GM12872 (cell line): ENCODE results near the gene ATP5F1E.

ENCODE experiments used
- TF ChIP-seq, protein P1 (sequence below): IDR thresholded peaks from 3 replicates; pipeline ENCODE4 v1.5.1; 2011; ENCODE audit warnings: low read depth, mild to moderate bottlenecking, low read length, moderate library complexity; ENCODE audit not compliant: insufficient read depth

ATP5F1E gene

DNA sequence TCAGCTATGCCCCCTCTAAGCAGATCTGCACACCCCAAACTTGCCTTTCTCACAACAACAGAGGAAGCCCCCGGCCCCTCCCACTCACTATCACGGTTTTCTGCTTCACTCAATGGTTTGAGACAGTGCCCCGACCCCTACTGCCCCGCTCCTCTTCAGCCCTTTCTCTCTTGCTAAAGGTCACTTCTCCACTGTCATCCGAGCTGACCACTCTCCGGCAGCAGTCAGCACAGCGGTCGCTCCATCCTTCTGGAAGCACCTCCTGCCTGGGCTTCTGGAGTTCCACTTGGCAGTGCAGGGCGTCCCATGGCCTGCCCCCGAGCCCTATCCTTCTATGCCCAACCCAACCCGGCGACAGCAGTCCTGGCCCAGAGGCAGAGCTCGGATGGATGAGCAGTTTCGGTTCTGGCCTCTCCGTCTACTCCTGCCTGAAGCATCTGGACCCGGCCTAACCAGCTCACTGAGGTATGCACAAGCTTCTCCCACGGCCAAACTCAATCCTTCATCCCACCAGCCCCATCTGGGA, 29.2 kb downstream of the ATP5F1E start:
- TF ChIP-seq, protein P1, sequence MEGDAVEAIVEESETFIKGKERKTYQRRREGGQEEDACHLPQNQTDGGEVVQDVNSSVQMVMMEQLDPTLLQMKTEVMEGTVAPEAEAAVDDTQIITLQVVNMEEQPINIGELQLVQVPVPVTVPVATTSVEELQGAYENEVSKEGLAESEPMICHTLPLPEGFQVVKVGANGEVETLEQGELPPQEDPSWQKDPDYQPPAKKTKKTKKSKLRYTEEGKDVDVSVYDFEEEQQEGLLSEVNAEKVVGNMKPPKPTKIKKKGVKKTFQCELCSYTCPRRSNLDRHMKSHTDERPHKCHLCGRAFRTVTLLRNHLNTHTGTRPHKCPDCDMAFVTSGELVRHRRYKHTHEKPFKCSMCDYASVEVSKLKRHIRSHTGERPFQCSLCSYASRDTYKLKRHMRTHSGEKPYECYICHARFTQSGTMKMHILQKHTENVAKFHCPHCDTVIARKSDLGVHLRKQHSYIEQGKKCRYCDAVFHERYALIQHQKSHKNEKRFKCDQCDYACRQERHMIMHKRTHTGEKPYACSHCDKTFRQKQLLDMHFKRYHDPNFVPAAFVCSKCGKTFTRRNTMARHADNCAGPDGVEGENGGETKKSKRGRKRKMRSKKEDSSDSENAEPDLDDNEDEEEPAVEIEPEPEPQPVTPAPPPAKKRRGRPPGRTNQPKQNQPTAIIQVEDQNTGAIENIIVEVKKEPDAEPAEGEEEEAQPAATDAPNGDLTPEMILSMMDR, result no peak

DNA sequence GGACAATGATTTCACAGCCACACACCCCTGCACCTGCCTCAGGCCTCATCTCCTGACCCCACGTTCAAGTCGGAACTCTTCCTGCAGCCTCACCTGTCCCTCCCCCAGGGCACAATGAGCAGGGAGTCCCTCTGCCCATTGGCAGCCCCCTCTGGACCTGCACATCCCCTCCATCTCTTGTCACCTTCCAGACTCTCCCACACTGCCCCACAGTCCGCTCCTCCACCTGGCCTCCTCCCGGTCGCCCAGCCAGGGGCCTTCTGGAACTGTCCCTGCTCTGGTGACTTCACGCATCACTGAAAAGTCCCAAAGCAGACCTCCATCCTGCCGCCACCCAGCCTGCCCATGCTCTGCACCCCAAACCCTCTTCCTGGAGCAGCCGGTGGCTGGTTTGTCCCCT, 29.7 kb downstream of the ATP5F1E start:
- TF ChIP-seq, protein P1, result no peak

DNA sequence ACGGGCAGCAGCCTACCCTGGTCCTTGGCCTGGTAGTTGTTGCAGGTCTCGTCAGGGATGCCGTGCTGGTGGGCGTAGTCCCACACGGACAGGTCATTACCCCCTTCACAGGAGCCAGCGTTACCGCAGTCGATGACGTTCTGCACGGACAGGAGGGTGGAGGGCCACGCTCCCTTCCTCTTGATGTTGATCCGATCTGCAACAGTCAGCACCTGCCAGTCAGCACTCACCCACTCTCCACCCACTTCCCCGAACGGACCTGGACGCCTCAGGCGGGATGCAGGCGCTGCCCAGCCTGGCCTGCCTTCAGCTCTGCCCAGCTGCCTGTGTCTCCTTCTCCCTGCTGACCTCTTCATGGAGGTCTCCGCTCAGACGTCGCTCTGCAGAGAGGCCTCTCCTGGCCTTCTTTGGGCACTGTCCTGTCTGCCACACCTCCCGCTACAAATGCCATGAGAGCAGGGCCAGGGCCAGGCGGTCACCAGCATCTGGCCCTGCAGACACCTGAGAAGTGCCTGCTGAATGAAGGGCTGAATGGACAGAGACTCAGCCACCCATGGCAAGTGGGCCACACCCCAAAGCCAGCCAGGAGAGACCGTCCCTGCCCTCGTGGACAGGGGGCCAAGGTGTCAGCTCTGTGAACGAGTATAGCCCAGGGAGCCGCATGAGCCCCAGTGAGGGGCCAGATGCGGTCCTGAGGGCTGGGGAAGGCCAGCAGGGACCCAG, 30.5 kb downstream of the ATP5F1E start:
- TF ChIP-seq, protein P1, result no peak

DNA sequence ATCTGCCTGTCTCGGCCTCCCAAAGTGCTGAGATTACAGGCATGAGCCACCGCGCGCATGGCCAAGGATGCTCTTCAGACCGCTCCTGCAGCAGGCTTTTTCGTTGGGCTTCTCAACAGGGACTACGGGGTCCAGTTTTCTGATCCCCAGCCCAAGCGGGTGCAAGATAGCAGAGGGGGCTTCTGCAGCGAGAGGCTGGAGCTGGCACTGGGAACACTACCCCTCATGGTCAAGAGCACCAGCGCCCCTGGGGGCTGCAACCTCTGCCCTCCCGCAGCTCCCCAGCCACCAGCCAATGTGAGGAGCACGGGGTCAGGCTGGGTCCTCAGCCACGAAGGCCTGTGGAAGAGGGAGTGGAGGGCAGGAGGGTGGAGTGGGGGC, 31.1 kb downstream of the ATP5F1E start:
- TF ChIP-seq, protein P1, result no peak

DNA sequence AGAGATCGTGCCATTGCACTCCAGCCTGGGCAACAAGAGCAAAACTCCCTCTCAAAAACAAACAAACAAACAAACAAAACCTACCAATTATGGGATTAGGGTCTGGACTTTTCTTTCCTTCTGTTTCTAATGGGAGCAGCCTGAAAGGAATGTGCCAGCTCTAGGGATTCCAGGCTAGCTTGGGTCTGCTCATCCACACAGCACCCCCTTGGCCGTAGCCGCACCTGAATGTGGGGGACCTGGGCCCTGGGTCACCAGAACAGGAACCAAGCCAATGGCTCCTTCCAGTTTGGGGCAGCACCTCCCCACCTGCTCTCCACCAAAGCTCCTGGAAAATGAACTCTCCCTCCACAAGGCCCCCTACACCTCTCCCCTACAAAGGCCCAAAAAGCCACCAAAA, 31.8 kb downstream of the ATP5F1E start:
- TF ChIP-seq, protein P1, result no peak

DNA sequence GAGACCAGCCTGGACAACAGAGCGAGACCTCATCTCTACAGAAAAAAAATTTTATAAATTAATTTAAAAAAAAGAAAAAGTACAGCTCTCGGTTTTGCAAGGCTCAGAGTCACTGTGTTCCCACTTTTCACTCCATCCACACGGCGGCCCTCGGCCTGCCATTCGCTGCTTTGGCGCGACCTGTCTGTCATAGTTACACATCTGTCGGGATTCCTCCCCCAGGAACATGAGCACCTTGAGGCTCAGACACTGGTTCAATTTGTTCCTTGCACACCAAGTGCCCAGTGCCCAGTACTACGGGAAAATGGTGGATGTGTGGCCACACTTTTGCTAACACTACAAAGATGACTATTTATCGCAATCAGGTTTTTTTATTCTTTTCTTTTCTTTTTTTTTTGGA, 33.5 kb downstream of the ATP5F1E start:
- TF ChIP-seq, protein P1, result no peak

DNA sequence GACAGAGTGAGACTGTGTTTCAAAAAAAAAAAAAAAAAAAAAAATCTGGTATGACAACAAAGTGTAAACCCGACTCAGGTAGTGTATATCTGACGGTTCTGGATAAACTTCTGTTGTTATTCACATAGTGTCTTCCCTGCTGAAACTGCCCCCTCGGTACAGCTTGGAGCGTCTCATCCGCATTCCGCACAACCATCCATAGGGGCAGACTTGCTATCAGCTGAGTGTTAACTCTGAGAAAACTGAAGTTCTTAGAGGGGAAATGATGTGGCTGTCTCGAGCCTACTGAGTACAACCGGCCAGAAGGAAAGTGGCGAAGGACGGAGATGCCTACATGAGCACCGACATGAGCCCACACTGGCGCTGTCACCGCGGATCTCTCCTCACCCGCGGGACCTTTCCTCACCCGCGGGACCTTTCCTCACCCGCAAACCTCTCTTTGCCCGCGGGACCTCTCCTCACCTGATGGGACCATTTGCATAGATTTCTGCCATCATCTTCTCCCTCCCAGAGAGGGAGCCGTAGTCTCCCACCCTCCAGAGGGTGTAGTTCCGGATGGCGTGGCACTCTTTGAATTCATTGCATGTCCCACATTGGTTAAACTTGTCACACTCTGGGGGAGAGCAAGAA, 34.9 kb downstream of the ATP5F1E start:
- TF ChIP-seq, protein P1, result no peak
